ENCODE data around the gene HES7. TPM values are rescaled to one million over a fixed set of nuclear protein-coding genes. Genes with fewer than 3 reads are reported as not detected.

HES7 gene
- total RNA-seq, 1 experiment from 2014 or later, result 0.28 TPM

GRCh38 chr17:8072341-8072728, 51.6 kb downstream of the HES7 start:
- no TSS peak for BruUV-seq (replicated peaks)
- intact Hi-C loops (cut with micrococcal nuclease; ENCODE audit: unreplicated experiment), result no loop called here
- TF ChIP-seq CTCF (IDR thresholded peaks at IDR 0.05; ENCODE audit: unreplicated experiment), result no peak
- Mint-ChIP-seq H3K36me3 (ENCODE audit: insufficient read depth, unreplicated experiment) (peaks cover 4% of the 10 kb centered on the region), H3K4me3 (ENCODE audit: low read depth, unreplicated experiment) (no peak overlapping the region), H3K9me3 (ENCODE audit: low read depth, unreplicated experiment) (no peaks in the 10 kb centered on the region), H3K27ac (ENCODE audit: unreplicated experiment) (no peak overlapping the region), H3K4me1 (ENCODE audit: low read depth, unreplicated experiment) (peaks cover 40% of the 10 kb centered on the region), H3K27me3 (ENCODE audit: unreplicated experiment) (peaks cover 48% of the 10 kb centered on the region)
- no peak for DNase-seq
- CTCF ChIA-PET, result no interaction called here

GRCh38 chr17:8071496-8071895, 52.4 kb downstream of the HES7 start:
- H3K4me1 Mint-ChIP-seq (ENCODE audit: low read depth, unreplicated experiment), result peaks cover 40% of the 10 kb centered on the region
- no peak for TF ChIP-seq CTCF (IDR thresholded peaks at IDR 0.05; ENCODE audit: unreplicated experiment)
- DNase-seq, result no peak
- intact Hi-C loops (cut with micrococcal nuclease; ENCODE audit: unreplicated experiment), result no loop called here
- no peak overlapping the region for H3K4me3 Mint-ChIP-seq (ENCODE audit: low read depth, unreplicated experiment)
- H3K27ac Mint-ChIP-seq (ENCODE audit: unreplicated experiment), result no peak overlapping the region
- H3K9me3 Mint-ChIP-seq (ENCODE audit: low read depth, unreplicated experiment), result no peaks in the 10 kb centered on the region
- CTCF ChIA-PET, result no interaction called here
- H3K36me3 Mint-ChIP-seq (ENCODE audit: insufficient read depth, unreplicated experiment), result peaks cover 4% of the 10 kb centered on the region
- no TSS peak for BruUV-seq (replicated peaks)
- peaks cover 40% of the 10 kb centered on the region for H3K27me3 Mint-ChIP-seq (ENCODE audit: unreplicated experiment)

Small RNA genes lying within 50 kb of the gene (microRNA-seq; reads per million reads assigned to microRNA genes)
- gene MIR4314, result not detected
- gene MIR6883, result not detected

Other genes with a start within 250 kb of the HES7 start
- 108 and 116 TPM in 2 replicates for gene CHD3, start 235.3 kb downstream of the HES7 start, total RNA-seq (2022)
- gene RNF227, start 207.8 kb downstream of the HES7 start, total RNA-seq (2022), result 1.4 and 2.0 TPM in 2 replicates
- gene KCNAB3, start 194.2 kb downstream of the HES7 start, total RNA-seq (2022), result 4.8 and 5.9 TPM in 2 replicates
- 87.8 and 106 TPM in 2 replicates for gene TRAPPC1, start 192.2 kb downstream of the HES7 start, total RNA-seq (2022)
- 21.8 and 28.2 TPM in 2 replicates for gene CNTROB, start 191.9 kb downstream of the HES7 start, total RNA-seq (2022)
- gene GUCY2D, start 121.5 kb downstream of the HES7 start, total RNA-seq (2022), result not detected in 2 replicates
- gene ALOX15B, start 85.0 kb downstream of the HES7 start, total RNA-seq (2022), result not detected in 2 replicates
- not detected in 2 replicates for gene ALOX12B, start 36.4 kb downstream of the HES7 start, total RNA-seq (2022)
- gene ALOXE3, start 5.6 kb downstream of the HES7 start, total RNA-seq (2022), result 0.20 TPM in 1 of 2 replicates, not detected in the other
- gene PER1, start 28.3 kb upstream of the HES7 start, total RNA-seq (2022), result 16.1 and 17.0 TPM in 2 replicates
- 18.1 and 22.1 TPM in 2 replicates for gene VAMP2, start 38.8 kb upstream of the HES7 start, total RNA-seq (2022)
- 12.2 and 13.5 TPM in 2 replicates for gene TMEM107, start 52.3 kb upstream of the HES7 start, total RNA-seq (2022)
- gene BORCS6, start 66.1 kb upstream of the HES7 start, total RNA-seq (2022), result 3.7 and 3.9 TPM in 2 replicates
- gene AURKB, start 86.5 kb upstream of the HES7 start, total RNA-seq (2022), result 66.8 and 78.9 TPM in 2 replicates
- 31.8 and 33.2 TPM in 2 replicates for gene CTC1, start 124.0 kb upstream of the HES7 start, total RNA-seq (2022)
- gene PFAS, start 125.2 kb upstream of the HES7 start, total RNA-seq (2022), result 62.3 and 66.8 TPM in 2 replicates
- 11.1 and 15.6 TPM in 2 replicates for gene RANGRF, start 164.6 kb upstream of the HES7 start, total RNA-seq (2022)
- gene SLC25A35, start 171.3 kb upstream of the HES7 start, total RNA-seq (2022), result 7.2 and 7.9 TPM in 2 replicates
- gene ARHGEF15, start 186.1 kb upstream of the HES7 start, total RNA-seq (2022), result not detected in 2 replicates
- not detected in 2 replicates for gene ODF4, start 215.7 kb upstream of the HES7 start, total RNA-seq (2022)

Data from Calu3 (cell line).